BLaER1 treated with 17β-estradiol and CSF1 and Interleukin-3, amounts not matched to agents 10 nM and 100 nM (cell line): ENCODE measurements around the gene ATP6V0A4.

ENCODE experiments used
- H3K27ac ChIP-seq, 11 experiments: shearing (Covaris generic); formaldehyde crosslinking; 2 replicates each; pipeline ENCODE4 v1.8.1; 2022
- H3K27me3 ChIP-seq, 11 experiments: shearing (Covaris generic); formaldehyde crosslinking; 2 replicates each; pipeline ENCODE4 v1.8.1; 2022
- H3K36me3 ChIP-seq, 11 experiments: shearing (Covaris generic); formaldehyde crosslinking; 2 replicates each; pipeline ENCODE4 v1.8.1; 2022
- H3K4me1 ChIP-seq, 10 experiments: shearing (Covaris generic); formaldehyde crosslinking; 2 replicates each; pipeline ENCODE4 v1.8.1; 2022
- H3K4me2 ChIP-seq, 11 experiments: shearing (Covaris generic); formaldehyde crosslinking; 2 replicates each; pipeline ENCODE4 v1.8.1; 2022
- H3K4me3 ChIP-seq, 10 experiments: shearing (Covaris generic); formaldehyde crosslinking; 2 replicates each; pipeline ENCODE4 v1.8.1; 2022
- H3K9ac ChIP-seq, 11 experiments: shearing (Covaris generic); formaldehyde crosslinking; 2 replicates each; pipeline ENCODE4 v1.8.1; 2022
- H3K9me3 ChIP-seq, 11 experiments: shearing (Covaris generic); formaldehyde crosslinking; replicated peaks in 1 of 11; 2 replicates each; pipeline ENCODE4 v1.8.1; 2022
- H4K20me1 ChIP-seq, 11 experiments: shearing (Covaris generic); formaldehyde crosslinking; 2 replicates each; pipeline ENCODE4 v1.8.1; 2022
- Cebpa-rat ChIP-seq, 11 experiments: shearing (Covaris generic); IDR thresholded peaks; 2 replicates each; pipeline ENCODE4 v1.8.1; 2022

ATP6V0A4 gene

GRCh38 chr7:138663725-138664710 lies 134.0 kb downstream of the ATP6V0A4 start:
- Histone ChIP-seq H3K9ac (peak overlapping the region; percentile 44 to 70 (median 61); a peak in 20 of 22 replicates), H3K4me3 (peak overlapping the region; percentile 57 to 72 (median 66)), H4K20me1 (no peaks in the 10 kb centered on the region), H3K4me1 (peaks cover 0 to 11% (median 0%) of the 10 kb centered on the region in 10 experiments; a peak in 3 of 20 replicates), H3K9me3 (peaks cover 0 to 5% (median 0%) of the 10 kb centered on the region in 11 experiments; a peak in 3 of 22 replicates), H3K27me3 (no peaks in the 10 kb centered on the region; a peak in 1 of 22 replicates), H3K36me3 (no peaks in the 10 kb centered on the region), H3K27ac (no peak overlapping the region), H3K4me2 (peak overlapping the region; percentile 83 to 94 (median 88))
- no peak for TF ChIP-seq Cebpa-rat (IDR thresholded peaks at IDR 0.05)

- Histone ChIP-seq H3K36me3 (no peaks in the 10 kb centered on the region), H3K9me3 (peaks cover 0 to 5% (median 0%) of the 10 kb centered on the region in 11 experiments; a peak in 3 of 22 replicates), H4K20me1 (no peaks in the 10 kb centered on the region), H3K27ac (no peak overlapping the region), H3K27me3 (no peaks in the 10 kb centered on the region; a peak in 1 of 22 replicates), H3K4me1 (peaks cover 0 to 11% (median 0%) of the 10 kb centered on the region in 10 experiments; a peak in 3 of 20 replicates), H3K4me3 (no peak overlapping the region), H3K4me2 (peak overlapping the region in 3 of 11 experiments; percentile 83 to 92 (median 88); a peak in 3 of 22 replicates), H3K9ac (peak overlapping the region in 1 of 11 experiments; percentile 65; a peak in 1 of 22 replicates)
- TF ChIP-seq Cebpa-rat (IDR thresholded peaks at IDR 0.05) = no peak
Measured at GRCh38 chr7:138662991-138663320, 135.0 kb downstream of the ATP6V0A4 start.

- Histone ChIP-seq H3K9ac (no peak overlapping the region), H3K9me3 (peaks cover 0 to 5% (median 0%) of the 10 kb centered on the region in 11 experiments; a peak in 3 of 22 replicates), H3K36me3 (no peaks in the 10 kb centered on the region), H3K4me2 (no peak overlapping the region), H4K20me1 (no peaks in the 10 kb centered on the region), H3K4me1 (peaks cover 0 to 11% (median 0%) of the 10 kb centered on the region in 10 experiments; a peak in 3 of 20 replicates), H3K27ac (no peak overlapping the region), H3K27me3 (no peaks in the 10 kb centered on the region; a peak in 1 of 22 replicates), H3K4me3 (no peak overlapping the region)
- TF ChIP-seq Cebpa-rat (IDR thresholded peaks at IDR 0.05) = no peak
Measured at GRCh38 chr7:138662076-138662990, 135.7 kb downstream of the ATP6V0A4 start.

- H3K36me3 ChIP-seq = no peaks in the 10 kb centered on the region
- H3K27ac ChIP-seq = no peak overlapping the region
- H3K4me1 ChIP-seq = peaks cover 0 to 11% (median 0%) of the 10 kb centered on the region in 10 experiments; a peak in 3 of 20 replicates
- TF ChIP-seq Cebpa-rat (IDR thresholded peaks at IDR 0.05) = no peak
- peaks cover 0 to 5% (median 0%) of the 10 kb centered on the region in 11 experiments; a peak in 3 of 22 replicates for H3K9me3 ChIP-seq
- no peak overlapping the region for H3K9ac ChIP-seq
- no peak overlapping the region for H3K4me3 ChIP-seq
- H4K20me1 ChIP-seq = no peaks in the 10 kb centered on the region
- no peak overlapping the region for H3K4me2 ChIP-seq
- no peaks in the 10 kb centered on the region; a peak in 1 of 22 replicates for H3K27me3 ChIP-seq
Measured at GRCh38 chr7:138661069-138661635, 136.8 kb downstream of the ATP6V0A4 start.

- no peak overlapping the region for H3K4me2 ChIP-seq
- H3K27me3 ChIP-seq = no peaks in the 10 kb centered on the region
- no peak overlapping the region for H3K27ac ChIP-seq
- no peaks in the 10 kb centered on the region for H3K36me3 ChIP-seq
- H3K9ac ChIP-seq = no peak overlapping the region
- peaks cover 10 to 16% (median 14%) of the 10 kb centered on the region in 11 experiments for H3K9me3 ChIP-seq
- H4K20me1 ChIP-seq = no peaks in the 10 kb centered on the region
- peaks cover 0 to 11% (median 0%) of the 10 kb centered on the region in 10 experiments; a peak in 3 of 20 replicates for H3K4me1 ChIP-seq
- no peak overlapping the region for H3K4me3 ChIP-seq
- no peak for TF ChIP-seq Cebpa-rat (IDR thresholded peaks at IDR 0.05)
Measured at GRCh38 chr7:138658889-138659288, 139.1 kb downstream of the ATP6V0A4 start.

GRCh38 chr7:138657854-138658386 lies 140.1 kb downstream of the ATP6V0A4 start:
- no peaks in the 10 kb centered on the region for H4K20me1 ChIP-seq
- H3K9ac ChIP-seq = no peak overlapping the region
- TF ChIP-seq Cebpa-rat (IDR thresholded peaks at IDR 0.05) = no peak
- no peak overlapping the region for H3K4me2 ChIP-seq
- H3K9me3 ChIP-seq = peaks cover 17 to 25% (median 23%) of the 10 kb centered on the region in 11 experiments
- H3K27me3 ChIP-seq = no peaks in the 10 kb centered on the region
- H3K4me1 ChIP-seq = 0 out of 20 replicates have a peak, but pooled peaks cover 0 to 1% (median 0%) of the 10 kb centered on the region in 10 experiments
- no peak overlapping the region for H3K27ac ChIP-seq
- H3K36me3 ChIP-seq = no peaks in the 10 kb centered on the region
- no peak overlapping the region for H3K4me3 ChIP-seq

GRCh38 chr7:138656952-138657351 lies 141.0 kb downstream of the ATP6V0A4 start:
- no peak overlapping the region for H3K27ac ChIP-seq
- no peaks in the 10 kb centered on the region for H4K20me1 ChIP-seq
- H3K4me3 ChIP-seq = no peak overlapping the region
- no peaks in the 10 kb centered on the region for H3K36me3 ChIP-seq
- TF ChIP-seq Cebpa-rat (IDR thresholded peaks at IDR 0.05) = no peak
- H3K4me1 ChIP-seq = no peaks in the 10 kb centered on the region
- peaks cover 17 to 29% (median 26%) of the 10 kb centered on the region in 11 experiments for H3K9me3 ChIP-seq
- no peaks in the 10 kb centered on the region for H3K27me3 ChIP-seq
- no peak overlapping the region for H3K4me2 ChIP-seq
- no peak overlapping the region for H3K9ac ChIP-seq
